HG03457 (cell line): ENCODE results near the gene TTLL9.

ENCODE experiments used
- ATAC-seq: cut with Tn5 transposase; IDR thresholded peaks from one replicate; pipeline ENCODE4 v1.9.1; 2021; ENCODE audit warnings: moderate number of reproducible peaks; ENCODE audit not compliant: unreplicated experiment

Gene TTLL9

GRCh38 chr20:31857861-31858759 is 12.3 kb upstream of the TTLL9 start:
- no peak for ATAC-seq

- no peak for ATAC-seq
Observed at GRCh38 chr20:31858760-31859083, 11.7 kb upstream of the TTLL9 start.

- ATAC-seq, result no peak
Observed at GRCh38 chr20:31859266-31859997, 11.0 kb upstream of the TTLL9 start.

GRCh38 chr20:31859998-31860380 is 10.4 kb upstream of the TTLL9 start:
- ATAC-seq, result no peak

GRCh38 chr20:31860390-31861134 is 9.9 kb upstream of the TTLL9 start:
- ATAC-seq, result no peak

GRCh38 chr20:31861135-31861384 is 9.4 kb upstream of the TTLL9 start:
- ATAC-seq, result no peak

- ATAC-seq, result no peak
Observed at GRCh38 chr20:31861385-31862156, 8.9 kb upstream of the TTLL9 start.

- ATAC-seq, result no peak
Observed at GRCh38 chr20:31862157-31862470, 8.3 kb upstream of the TTLL9 start.

GRCh38 chr20:31862506-31862905 is 7.9 kb upstream of the TTLL9 start:
- no peak for ATAC-seq

GRCh38 chr20:31863296-31864085 is 6.9 kb upstream of the TTLL9 start:
- ATAC-seq, result no peak

GRCh38 chr20:31864521-31865400 is 5.7 kb upstream of the TTLL9 start:
- no peak for ATAC-seq

- no peak for ATAC-seq
Observed at GRCh38 chr20:31866221-31866620, 4.2 kb upstream of the TTLL9 start.

GRCh38 chr20:31868853-31869672 is 1.4 kb upstream of the TTLL9 start:
- no peak for ATAC-seq

GRCh38 chr20:31869673-31869941 is 827 bp upstream of the TTLL9 start:
- ATAC-seq, result no peak

GRCh38 chr20:31870726-31871617 is 538 bp downstream of the TTLL9 start:
- ATAC-seq, result no peak

- ATAC-seq, result no peak
Observed at GRCh38 chr20:31871618-31871954, 1.2 kb downstream of the TTLL9 start.

GRCh38 chr20:31872406-31872805 is 2.0 kb downstream of the TTLL9 start:
- ATAC-seq, result no peak

- no peak for ATAC-seq
Observed at GRCh38 chr20:31875671-31876070, 5.2 kb downstream of the TTLL9 start.
